GM12878 (cell line): ENCODE results near the gene ADGRV1. TPM values are rescaled to one million over a fixed set of nuclear protein-coding genes. Genes with fewer than 3 reads are reported as not detected.

Source experiments
- ATAC-seq: fragments of 200-7000 bp; cut with Tn5 transposase; 3 replicates; pipeline ENCODE4 v1.9.1; 2020; ENCODE audit warnings: mild to moderate bottlenecking, moderate library complexity
- BruUV-seq: library from RNA; stranded (reverse); fragments of 400-500 nt; replicated peaks from 2 replicates; lab custom pipeline; 2021; lab: Mats Ljungman, UMichigan
- CTCF ChIA-PET: fragments of 300-600 bp; sonication (Branson Sonifier 250); formaldehyde crosslinking; extraction: SDS; loops from one replicate; lab custom pipeline; 2021; ENCODE audit warnings: inconsistent platforms; lab: Yijun Ruan, JAX
- POLR2A ChIA-PET: fragments of 350-600 bp; formaldehyde crosslinking; extraction: SDS; loops from one replicate; lab custom pipeline; 2021; ENCODE audit warnings: inconsistent platforms; lab: Charles Lee
- RAD21 ChIA-PET: fragments of 300-600 bp; sonication (Branson Sonifier 250); formaldehyde crosslinking; loops from one replicate; lab custom pipeline; 2023; ENCODE audit warnings: antibody characterized with exemption; ENCODE audit not compliant: unreplicated experiment; lab: Charles Lee
- SMC1A ChIA-PET: fragments of 300-600 bp; sonication (Branson Sonifier 250); formaldehyde crosslinking; loops from one replicate; lab custom pipeline; 2023; ENCODE audit not compliant: unreplicated experiment, uncharacterized antibody; lab: Charles Lee
- DNase-seq: peaks from one replicate; pipeline ENCODE4 v3.0.0-alpha.2; 2011; ENCODE audit warnings: low read depth, low spot score
- FAIRE-seq: peaks from 3 replicates; lab custom pipeline; 2011; peaks lifted over from hg19 to GRCh38; lab: Jason Lieb, UNC
- H2AFZ ChIP-seq: 2 replicates; pipeline ENCODE4 v1.6.0; 2011; ENCODE audit warnings: low read depth, low read length, control low read depth; ENCODE audit not compliant: control insufficient read depth
- H3K27ac ChIP-seq: 2 replicates; pipeline ENCODE4 v1.5.1; 2011; ENCODE audit warnings: control low read depth; ENCODE audit not compliant: control insufficient read depth, insufficient read depth
- H3K27me3 ChIP-seq, 2 experiments: replicated peaks in 1 of 2; 2 replicates each; pipeline versions ENCODE4 v1.6.0 to v1.6.1; 2011; ENCODE audit warnings: low read length in 1 of 2; ENCODE audit not compliant: control insufficient read depth in 2 of 2, insufficient read depth in 2 of 2
- H3K36me3 ChIP-seq, 2 experiments: 2 replicates each; pipeline ENCODE4 v1.5.1; 2011; ENCODE audit warnings: low read length in 1 of 2; ENCODE audit not compliant: control insufficient read depth in 2 of 2, insufficient read depth in 2 of 2
- H3K4me1 ChIP-seq: 2 replicates; pipeline ENCODE4 v1.6.1; 2011; ENCODE audit warnings: mild to moderate bottlenecking, low read length, moderate library complexity, mixed read lengths; ENCODE audit not compliant: control insufficient read depth, insufficient read depth
- H3K4me2 ChIP-seq: 2 replicates; pipeline ENCODE4 v1.6.0; 2011; ENCODE audit warnings: control low read depth; ENCODE audit not compliant: control insufficient read depth, insufficient read depth
- H3K4me3 ChIP-seq: fragments of 200-600 bp; sonication (generic); 2 replicates; pipeline ENCODE4 v1.5.1; 2016
- H3K79me2 ChIP-seq: 2 replicates; pipeline ENCODE4 v1.6.0; 2011; ENCODE audit warnings: low read length; ENCODE audit not compliant: control insufficient read depth, insufficient read depth
- H3K9ac ChIP-seq: 2 replicates; pipeline ENCODE4 v1.8.0; 2011; ENCODE audit warnings: low read length, control low read depth, mixed read lengths; ENCODE audit not compliant: control insufficient read depth, insufficient read depth
- H3K9me3 ChIP-seq: replicated peaks from 3 replicates; pipeline ENCODE4 v1.5.1; 2011; ENCODE audit warnings: mild to moderate bottlenecking, low read length; ENCODE audit not compliant: control insufficient read depth, insufficient read depth
- H4K20me1 ChIP-seq: 2 replicates; pipeline ENCODE4 v1.6.0; 2011; ENCODE audit not compliant: control insufficient read depth, insufficient read depth
- CUX1 ChIP-seq: IDR thresholded peaks from 2 replicates; pipeline ENCODE4 v1.6.1; 2012; ENCODE audit warnings: improper control_type of control experiment, low read depth, low read length; ENCODE audit not compliant: insufficient replicate concordance
- E2F4 ChIP-seq: IDR thresholded peaks from 2 replicates; pipeline ENCODE4 v1.6.1; 2012; ENCODE audit warnings: low read depth, low read length, improper control_type of control experiment
- FOS ChIP-seq: IDR thresholded peaks from 3 replicates; pipeline ENCODE4 v1.6.1; 2011; ENCODE audit warnings: borderline replicate concordance; ENCODE audit not compliant: insufficient read length; ENCODE audit errors: extremely low read depth
- KLF5 ChIP-seq: fragments of 450-650 bp; IDR thresholded peaks from 2 replicates; pipeline ENCODE4 v1.6.1; 2014; ENCODE audit warnings: mild to moderate bottlenecking; ENCODE audit not compliant: partially characterized antibody
- NFYA ChIP-seq: IDR thresholded peaks from 2 replicates; pipeline ENCODE4 v1.6.1; 2011; ENCODE audit warnings: low read depth, mild to moderate bottlenecking, low read length, improper control_type of control experiment, borderline replicate concordance
- PKNOX1 ChIP-seq: fragments of 450-650 bp; IDR thresholded peaks from 2 replicates; pipeline ENCODE4 v1.6.1; 2016; ENCODE audit warnings: mild to moderate bottlenecking
- POLR2AphosphoS2 ChIP-seq: IDR thresholded peaks from 2 replicates; pipeline ENCODE4 v1.6.1; 2011; ENCODE audit warnings: low read depth, mild to moderate bottlenecking, low read length, improper control_type of control experiment, moderate library complexity
- SIX5 ChIP-seq: IDR thresholded peaks from 2 replicates; pipeline ENCODE4 v1.6.1; 2011; ENCODE audit warnings: mild to moderate bottlenecking, low read depth, low read length, moderate library complexity; ENCODE audit not compliant: severe bottlenecking
- SMC3 ChIP-seq: IDR thresholded peaks from 2 replicates; pipeline ENCODE4 v1.6.1; 2011; ENCODE audit warnings: low read length, improper control_type of control experiment, borderline replicate concordance
- SREBF1 ChIP-seq: IDR thresholded peaks from 2 replicates; pipeline ENCODE4 v1.6.1; 2012; ENCODE audit warnings: mild to moderate bottlenecking, low read length
- TCF7 ChIP-seq: IDR thresholded peaks from 2 replicates; pipeline ENCODE4 v1.6.1; 2014; ENCODE audit warnings: antibody characterized with exemption, borderline replicate concordance
- ZNF274 ChIP-seq: IDR thresholded peaks from one replicate; pipeline ENCODE4 v1.8.0; 2011; ENCODE audit not compliant: insufficient read length, insufficient read depth
- WGBS: methylation state at CpG from one replicate; pipeline ENCODE4 v1.1.6; 2016; ENCODE audit warnings: low lambda C conversion rate; ENCODE audit not compliant: insufficient replicate concordance, insufficient coverage; ENCODE audit errors: missing lambda C conversion rate; 5-methylcytosine and 5-hydroxymethylcytosine counted together
- in situ Hi-C: fragments of 300-500 bp; cut with MboI; formaldehyde crosslinking; loops from 9 replicates; pipeline ENCODE4 v1.14.3; 2018; ENCODE audit warnings: mixed read lengths
- intact Hi-C: fragments of 100-400 bp; cut with micrococcal nuclease; formaldehyde crosslinking; loops from one replicate; pipeline ENCODE4 v1.14.2; 2022; ENCODE audit not compliant: unreplicated experiment
- polyA plus RNA-seq, 11 experiments: library from polyadenylated mRNA; depleted of rRNA in 4 of 11; unstranded in 6 of 11; stranded (reverse) in 5 of 11; fragments of >200 nt; fragmentation: Nextera tagmentation in 4 of 11; fragmentation: Illumina TruSeq in 1 of 11; extraction: Ambion mirVana in 4 of 11; extraction: Trizol in 1 of 11; gene quantifications; 1 replicate in 1 of 11; 2 replicates in 10 of 11; pipeline versions ENCODE4 v1.2.1 to v1.2.3, GENCODE V29; 2011 to 2016; ENCODE audit warnings: inconsistent platforms in 2 of 11, missing spikeins in 2 of 11, low read depth in 1 of 11
- total RNA-seq, 4 experiments: library from RNA; depleted of rRNA in 3 of 4; stranded (reverse); fragments of >200 nt in 3 of 4; fragmentation: Illumina TruSeq in 1 of 4; extraction: Trizol in 1 of 4; gene quantifications; 2 replicates each; pipeline versions ENCODE4 v1.2.1 to v1.2.3, GENCODE V29; 2013 to 2021

Gene ADGRV1
- total and polyA plus RNA-seq, 10 of the 15 experiments (the other 5 are each of a cell fraction or from before 2014, with no cell fraction given) = 0.04 to 8.1 (median 0.16) TPM; not detected in 1

GRCh38 chr5:91119981-91120850, 561.6 kb downstream of the ADGRV1 start (continued):
- no peak for TF ChIP-seq CUX1

- Histone ChIP-seq H3K4me3 (no peak overlapping the region), H3K79me2 (no peaks in the 10 kb centered on the region), H3K27me3 (no peaks in the 10 kb centered on the region), H2AFZ (no peak overlapping the region), H3K4me2 (no peak overlapping the region), H4K20me1 (no peaks in the 10 kb centered on the region), H3K9ac (no peak overlapping the region), H3K9me3 (no peaks in the 10 kb centered on the region), H3K36me3 (no peaks in the 10 kb centered on the region), H3K27ac (no peak overlapping the region), H3K4me1 (no peaks in the 10 kb centered on the region)
- ChIA-PET SMC1A (interaction anchor here (1.8 kb wide), 1 partner anchor 11 kb away, joined by 4 read pairs; no protein-coding TSS in a partner anchor), POLR2A (no interaction called here), CTCF (interaction anchor here (0.5 to 1.5 kb wide), 2 partner anchors 30 to 106 kb away, joined by 3 to 6 read pairs; no protein-coding TSS in a partner anchor), RAD21 (no interaction called here)
- WGBS = 44% methylated on average over 7 of the region's 7 CpGs
- no peak for FAIRE-seq
- TF ChIP-seq SIX5 (no peak), ZNF274 (no peak), SMC3 (no peak), FOS (no peak), E2F4 (no peak), KLF5 (no peak), NFYA (no peak), TCF7 (no peak), POLR2AphosphoS2 (no peak), PKNOX1 (no peak), SREBF1 (no peak)
- no peak for DNase-seq
- no TSS peak for BruUV-seq
- in situ Hi-C loops (no loop called here), intact Hi-C loops (no loop called here)
- ATAC-seq = no peak
Observed at GRCh38 chr5:91121347-91121993, 562.9 kb downstream of the ADGRV1 start.
